H9 (cell line): Measurements from ENCODE around the gene DIP2C. TPM values are rescaled to one million over a fixed set of nuclear protein-coding genes. Genes with fewer than 3 reads are reported as not detected.

Experiments used
- DNase-seq: peaks from one replicate; pipeline ENCODE4 v3.0.0-alpha.2; 2017
- H2AFZ ChIP-seq: one replicate; pipeline ENCODE4 v1.6.1; 2013; ENCODE audit warnings: mild to moderate bottlenecking, low read length, control low read depth, moderate library complexity
- H2AK5ac ChIP-seq: 2 replicates; pipeline ENCODE4 v1.6.1; 2013; ENCODE audit warnings: low read length, control low read depth, mixed read lengths; ENCODE audit not compliant: insufficient read length
- H2BK120ac ChIP-seq: one replicate; pipeline ENCODE4 v1.6.1; 2013; ENCODE audit warnings: low read depth, mild to moderate bottlenecking, low read length, control low read depth, inconsistent platforms; ENCODE audit not compliant: poor library complexity, severe bottlenecking
- H2BK12ac ChIP-seq: 2 replicates; pipeline ENCODE4 v1.6.1; 2013; ENCODE audit warnings: low read length, control low read depth, mixed read lengths, low read depth; ENCODE audit not compliant: insufficient read length
- H2BK15ac ChIP-seq: 2 replicates; pipeline ENCODE4 v1.6.1; 2013; ENCODE audit warnings: low read depth, low read length, control low read depth
- H2BK20ac ChIP-seq: one replicate; pipeline ENCODE4 v1.6.1; 2013; ENCODE audit warnings: low read depth, mild to moderate bottlenecking, low read length, control low read depth, inconsistent platforms; ENCODE audit not compliant: poor library complexity, severe bottlenecking
- H2BK5ac ChIP-seq: 2 replicates; pipeline ENCODE4 v1.6.1; 2013; ENCODE audit warnings: low read length, control low read depth, mixed read lengths; ENCODE audit not compliant: insufficient read length
- H3K14ac ChIP-seq: 2 replicates; pipeline ENCODE4 v1.6.1; 2013; ENCODE audit warnings: low read length, control low read depth; ENCODE audit not compliant: insufficient read depth
- H3K18ac ChIP-seq: 2 replicates; pipeline ENCODE4 v1.6.1; 2013; ENCODE audit warnings: low read depth, mild to moderate bottlenecking, mixed read lengths, low read length, control low read depth; ENCODE audit not compliant: insufficient read length
- H3K23ac ChIP-seq: 2 replicates; pipeline ENCODE4 v1.6.1; 2013; ENCODE audit warnings: low read length, control low read depth, mixed read lengths, low read depth; ENCODE audit not compliant: insufficient read length
- H3K23me2 ChIP-seq: 2 replicates; pipeline ENCODE4 v1.6.1; 2013; ENCODE audit warnings: low read depth, mild to moderate bottlenecking, mixed read lengths, low read length, control low read depth; ENCODE audit not compliant: insufficient read length, poor library complexity, severe bottlenecking
- H3K27ac ChIP-seq: 2 replicates; pipeline ENCODE4 v1.5.1; 2013; ENCODE audit warnings: low read length, control low read depth, mixed read lengths, low read depth; ENCODE audit not compliant: insufficient read length
- H3K27me3 ChIP-seq: 2 replicates; pipeline ENCODE4 v1.6.1; 2013; ENCODE audit warnings: low read length, control low read depth, inconsistent platforms; ENCODE audit not compliant: insufficient read depth
- H3K4ac ChIP-seq: 2 replicates; pipeline ENCODE4 v1.6.1; 2013; ENCODE audit warnings: low read depth, mild to moderate bottlenecking, control low read depth, inconsistent platforms, low read length, moderate library complexity
- H3K4me1 ChIP-seq: 2 replicates; pipeline ENCODE4 v1.6.1; 2013; ENCODE audit warnings: low read length, control low read depth, inconsistent platforms; ENCODE audit not compliant: insufficient read depth
- H3K4me2 ChIP-seq: 2 replicates; pipeline ENCODE4 v1.6.1; 2013; ENCODE audit warnings: low read length, control low read depth, mixed read lengths; ENCODE audit not compliant: insufficient read length, insufficient read depth
- H3K56ac ChIP-seq: 2 replicates; pipeline ENCODE4 v1.6.1; 2013; ENCODE audit warnings: low read depth, mild to moderate bottlenecking, mixed read lengths, low read length, control low read depth; ENCODE audit not compliant: insufficient read length
- H3K79me1 ChIP-seq: 2 replicates; pipeline ENCODE4 v1.6.1; 2013; ENCODE audit warnings: low read depth, mild to moderate bottlenecking, moderate library complexity, low read length, control low read depth, inconsistent platforms; ENCODE audit not compliant: insufficient read depth, poor library complexity, severe bottlenecking
- H3K79me2 ChIP-seq: 2 replicates; pipeline ENCODE4 v1.6.1; 2013; ENCODE audit warnings: low read length, control low read depth, inconsistent platforms; ENCODE audit not compliant: insufficient read depth
- H3K9ac ChIP-seq: 2 replicates; pipeline ENCODE4 v1.6.1; 2013; ENCODE audit warnings: low read length, control low read depth, mixed read lengths; ENCODE audit not compliant: insufficient read length; ENCODE audit errors: extremely low read depth
- H3K9me3 ChIP-seq: one replicate; pipeline ENCODE4 v1.6.1; 2013; ENCODE audit warnings: low read depth, low read length, inconsistent platforms; ENCODE audit not compliant: control insufficient read depth
- H3T11ph ChIP-seq: one replicate; pipeline ENCODE4 v1.6.1; 2013; ENCODE audit warnings: mild to moderate bottlenecking, low read length, control low read depth, inconsistent platforms
- H4K20me1 ChIP-seq: one replicate; pipeline ENCODE4 v1.6.1; 2013; ENCODE audit not compliant: control insufficient read depth, insufficient read length, insufficient read depth
- H4K5ac ChIP-seq: 2 replicates; pipeline ENCODE4 v1.6.1; 2013; ENCODE audit warnings: low read depth, mild to moderate bottlenecking, mixed read lengths, low read length, control low read depth; ENCODE audit not compliant: insufficient read length
- H4K8ac ChIP-seq: replicated peaks from 2 replicates; pipeline ENCODE4 v1.6.1; 2013; ENCODE audit warnings: low read length, control low read depth, mixed read lengths, low read depth; ENCODE audit not compliant: insufficient read length
- H4K91ac ChIP-seq: 2 replicates; pipeline ENCODE4 v1.6.1; 2013; ENCODE audit warnings: low read depth, mild to moderate bottlenecking, moderate library complexity, mixed read lengths, low read length, control low read depth; ENCODE audit not compliant: insufficient read length
- H3K27ac Mint-ChIP-seq, 3 experiments: 2 replicates in 2 of 3; 3 replicates in 1 of 3; pipeline ENCODE4 v1.8.0; 2020 to 2021; ENCODE audit warnings: mixed read lengths in 3 of 3, mild to moderate bottlenecking in 1 of 3, moderate library complexity in 1 of 3
- H3K27me3 Mint-ChIP-seq: 2 replicates; pipeline ENCODE4 v1.8.0; 2021; ENCODE audit warnings: low read depth, mild to moderate bottlenecking, moderate library complexity, mixed read lengths
- H3K36me3 Mint-ChIP-seq, 3 experiments: 2 replicates in 2 of 3; 3 replicates in 1 of 3; pipeline ENCODE4 v1.8.0; 2020 to 2021; ENCODE audit warnings: low read depth in 3 of 3, mixed read lengths in 3 of 3; ENCODE audit not compliant: insufficient read depth in 1 of 3
- H3K4me1 Mint-ChIP-seq, 2 experiments: 2 replicates each; pipeline ENCODE4 v1.8.0; 2020; ENCODE audit warnings: mixed read lengths in 2 of 2
- H3K4me3 Mint-ChIP-seq, 2 experiments: 2 replicates in 1 of 2; 3 replicates in 1 of 2; pipeline ENCODE4 v1.8.0; 2020 to 2021; ENCODE audit warnings: mild to moderate bottlenecking in 2 of 2, mixed read lengths in 2 of 2, moderate library complexity in 1 of 2
- H3K9me3 Mint-ChIP-seq, 2 experiments: 2 replicates in 1 of 2; 3 replicates in 1 of 2; pipeline ENCODE4 v1.8.0; 2020; ENCODE audit warnings: mild to moderate bottlenecking in 2 of 2, mixed read lengths in 2 of 2, moderate library complexity in 1 of 2
- WGBS: extraction: QIAGEN DNeasy Blood & Tissue Kit; methylation state at CpG from one replicate; pipeline ENCODE4 v1.1.7; 2013; ENCODE audit warnings: missing lambda C conversion rate, low lambda C conversion rate, mixed read lengths; ENCODE audit not compliant: insufficient read length; ENCODE audit errors: extremely low coverage; 5-methylcytosine and 5-hydroxymethylcytosine counted together
- total RNA-seq: library from RNA; stranded (reverse); gene quantifications from 2 replicates; pipeline ENCODE4 v1.2.1, GENCODE V29; 2021
- TF ChIP-seq, protein P1 (sequence below): fragments of 200-600 bp; sonication (generic); conservative IDR thresholded peaks from 3 replicates; pipeline ENCODE4 v1.8.0; 2021; ENCODE audit warnings: antibody characterized with exemption, mild to moderate bottlenecking

DIP2C gene
- total RNA-seq, 1 experiment from 2014 or later, result 7.9 TPM

DNA sequence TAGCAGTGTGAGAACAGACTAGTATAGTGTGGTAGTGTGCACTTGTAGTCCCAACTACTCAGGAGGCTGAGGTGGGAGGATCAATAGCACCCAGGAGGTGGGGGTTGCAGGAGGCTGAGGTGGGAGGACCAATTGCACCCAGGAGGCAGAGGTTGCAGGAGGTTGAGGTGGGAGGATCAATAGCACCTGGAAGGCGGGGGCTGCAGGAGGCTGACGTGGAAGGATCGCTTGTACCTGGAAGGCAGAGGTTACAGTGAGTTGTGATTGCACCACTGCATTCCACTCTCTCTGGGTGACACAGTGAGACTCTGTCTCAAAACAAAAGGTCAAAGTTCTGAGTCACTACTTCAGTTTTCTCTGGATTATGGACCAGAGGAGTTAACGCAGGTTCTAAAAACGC, 22.6 kb upstream of the DIP2C start:
- H2BK12ac ChIP-seq, result no peak overlapping the region
- no peak overlapping the region for H2BK15ac ChIP-seq
- no peaks in the 10 kb centered on the region for H3K79me2 ChIP-seq
- no peak overlapping the region for H3K56ac ChIP-seq
- H3K27ac Mint-ChIP-seq, result no peak overlapping the region; a peak in 1 of 7 replicates
- H3K23ac ChIP-seq, result no peak overlapping the region
- no peak overlapping the region for H3K14ac ChIP-seq
- H4K91ac ChIP-seq, result no peak overlapping the region
- H3K27me3 Mint-ChIP-seq, result peaks cover 21% of the 10 kb centered on the region
- no peak overlapping the region for H3K4ac ChIP-seq
- H3K23me2 ChIP-seq, result no peaks in the 10 kb centered on the region
- H4K8ac ChIP-seq, result no peak overlapping the region
- no peak overlapping the region for H3K4me3 Mint-ChIP-seq
- no peak overlapping the region for H2AFZ ChIP-seq
- no peaks in the 10 kb centered on the region for H4K20me1 ChIP-seq
- no peaks in the 10 kb centered on the region for H3K4me1 ChIP-seq
- TF ChIP-seq, protein P1, sequence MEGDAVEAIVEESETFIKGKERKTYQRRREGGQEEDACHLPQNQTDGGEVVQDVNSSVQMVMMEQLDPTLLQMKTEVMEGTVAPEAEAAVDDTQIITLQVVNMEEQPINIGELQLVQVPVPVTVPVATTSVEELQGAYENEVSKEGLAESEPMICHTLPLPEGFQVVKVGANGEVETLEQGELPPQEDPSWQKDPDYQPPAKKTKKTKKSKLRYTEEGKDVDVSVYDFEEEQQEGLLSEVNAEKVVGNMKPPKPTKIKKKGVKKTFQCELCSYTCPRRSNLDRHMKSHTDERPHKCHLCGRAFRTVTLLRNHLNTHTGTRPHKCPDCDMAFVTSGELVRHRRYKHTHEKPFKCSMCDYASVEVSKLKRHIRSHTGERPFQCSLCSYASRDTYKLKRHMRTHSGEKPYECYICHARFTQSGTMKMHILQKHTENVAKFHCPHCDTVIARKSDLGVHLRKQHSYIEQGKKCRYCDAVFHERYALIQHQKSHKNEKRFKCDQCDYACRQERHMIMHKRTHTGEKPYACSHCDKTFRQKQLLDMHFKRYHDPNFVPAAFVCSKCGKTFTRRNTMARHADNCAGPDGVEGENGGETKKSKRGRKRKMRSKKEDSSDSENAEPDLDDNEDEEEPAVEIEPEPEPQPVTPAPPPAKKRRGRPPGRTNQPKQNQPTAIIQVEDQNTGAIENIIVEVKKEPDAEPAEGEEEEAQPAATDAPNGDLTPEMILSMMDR, result no peak
- no peak overlapping the region for H3K27ac ChIP-seq
- no peak overlapping the region for H4K5ac ChIP-seq
- no peak for DNase-seq
- H3K79me1 ChIP-seq, result no peaks in the 10 kb centered on the region
- no peaks in the 10 kb centered on the region for H3K4me1 Mint-ChIP-seq
- no peak overlapping the region for H2AK5ac ChIP-seq
- no CpG with 5 or more reads among the region's 5 CpGs for WGBS
- H3K18ac ChIP-seq, result no peak overlapping the region
- H3K9ac ChIP-seq, result no peak overlapping the region
- H2BK120ac ChIP-seq, result no peak overlapping the region
- no peaks in the 10 kb centered on the region for H3K27me3 ChIP-seq
- peaks cover 4 to 10% (median 5%) of the 10 kb centered on the region in 3 experiments; a peak in 5 of 7 replicates for H3K36me3 Mint-ChIP-seq
- H3K4me2 ChIP-seq, result no peak overlapping the region
- H3T11ph ChIP-seq, result no peak overlapping the region
- peaks cover 28 to 32% of the 10 kb centered on the region in 2 experiments for H3K9me3 Mint-ChIP-seq
- H3K9me3 ChIP-seq, result no peaks in the 10 kb centered on the region
- no peak overlapping the region for H2BK5ac ChIP-seq
- H2BK20ac ChIP-seq, result no peak overlapping the region
